ENCODE results near the gene CTNNBL1. TPM values are rescaled to one million over a fixed set of nuclear protein-coding genes. Genes with fewer than 3 reads are reported as not detected.

CTNNBL1 gene
- total and polyA plus RNA-seq, 2 donors (not counting 1 experiment from before 2014, with no cell fraction given): 31.3 to 39.0 TPM

DNA sequence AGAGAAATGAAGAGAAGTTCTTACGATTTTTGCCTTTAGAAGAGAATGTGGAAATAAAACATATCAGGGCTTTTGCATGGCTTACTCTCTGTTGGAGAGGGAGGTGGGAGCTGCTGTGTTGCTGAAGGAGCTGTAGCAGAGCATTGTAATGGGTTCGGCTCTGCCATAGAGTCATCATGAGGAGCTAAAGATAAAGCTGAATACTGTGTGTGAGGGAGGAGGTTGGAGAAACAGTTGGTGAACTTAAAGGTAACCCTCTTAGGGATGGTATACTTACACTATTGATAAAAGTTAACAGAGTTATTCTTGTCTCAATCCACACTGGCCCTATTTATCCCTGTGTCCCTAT is 34.8 kb downstream of the CTNNBL1 start:
- H3K9me3 ChIP-seq (ENCODE audit: control insufficient read depth, insufficient read depth, low read depth, low read length): no peaks in the 10 kb centered on the region
- H3K79me2 ChIP-seq (ENCODE audit: control insufficient read depth, insufficient read depth, low read length): no peaks in the 10 kb centered on the region
- H3K4me2 ChIP-seq (ENCODE audit: extremely low read depth, insufficient read depth, low read length): no peak overlapping the region
- no peak overlapping the region for H3K27ac ChIP-seq (ENCODE audit: insufficient read depth, low read length)
- H3K4me3 ChIP-seq (replicated peaks in 1 of 4; ENCODE audit: control extremely low read depth in 1 of 4, insufficient read depth in 1 of 4, low read depth in 3 of 4, low read length in 4 of 4): no peak overlapping the region
- no peak for DNase-seq (ENCODE audit: low read depth in 2 of 2)
- H3K27me3 ChIP-seq (ENCODE audit: control insufficient read depth, insufficient read depth, low read length): no peaks in the 10 kb centered on the region
- H2AFZ ChIP-seq (ENCODE audit: low read length): no peak overlapping the region
- no peaks in the 10 kb centered on the region for H3K4me1 ChIP-seq (ENCODE audit: control insufficient read depth, extremely low read depth, insufficient read depth, low read length)
- no peak for TF ChIP-seq EZH2 (IDR thresholded peaks at IDR 0.05; ENCODE audit: low read length, missing control alignments)
- TF ChIP-seq, protein P1, sequence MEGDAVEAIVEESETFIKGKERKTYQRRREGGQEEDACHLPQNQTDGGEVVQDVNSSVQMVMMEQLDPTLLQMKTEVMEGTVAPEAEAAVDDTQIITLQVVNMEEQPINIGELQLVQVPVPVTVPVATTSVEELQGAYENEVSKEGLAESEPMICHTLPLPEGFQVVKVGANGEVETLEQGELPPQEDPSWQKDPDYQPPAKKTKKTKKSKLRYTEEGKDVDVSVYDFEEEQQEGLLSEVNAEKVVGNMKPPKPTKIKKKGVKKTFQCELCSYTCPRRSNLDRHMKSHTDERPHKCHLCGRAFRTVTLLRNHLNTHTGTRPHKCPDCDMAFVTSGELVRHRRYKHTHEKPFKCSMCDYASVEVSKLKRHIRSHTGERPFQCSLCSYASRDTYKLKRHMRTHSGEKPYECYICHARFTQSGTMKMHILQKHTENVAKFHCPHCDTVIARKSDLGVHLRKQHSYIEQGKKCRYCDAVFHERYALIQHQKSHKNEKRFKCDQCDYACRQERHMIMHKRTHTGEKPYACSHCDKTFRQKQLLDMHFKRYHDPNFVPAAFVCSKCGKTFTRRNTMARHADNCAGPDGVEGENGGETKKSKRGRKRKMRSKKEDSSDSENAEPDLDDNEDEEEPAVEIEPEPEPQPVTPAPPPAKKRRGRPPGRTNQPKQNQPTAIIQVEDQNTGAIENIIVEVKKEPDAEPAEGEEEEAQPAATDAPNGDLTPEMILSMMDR (conservative IDR thresholded peaks at IDR 0.05 in 1 of 2, IDR thresholded peaks at IDR 0.05 in 1 of 2; ENCODE audit: low read depth in 1 of 2, low read length in 2 of 2): no peak
- no peak overlapping the region for H3K9ac ChIP-seq (ENCODE audit: insufficient read depth, low read length)
- H3K36me3 ChIP-seq (ENCODE audit: control insufficient read depth, insufficient read depth, low read length): no peaks in the 10 kb centered on the region
- no peaks in the 10 kb centered on the region for H4K20me1 ChIP-seq (ENCODE audit: control insufficient read depth, extremely low read depth, insufficient read depth, low read length)

DNA sequence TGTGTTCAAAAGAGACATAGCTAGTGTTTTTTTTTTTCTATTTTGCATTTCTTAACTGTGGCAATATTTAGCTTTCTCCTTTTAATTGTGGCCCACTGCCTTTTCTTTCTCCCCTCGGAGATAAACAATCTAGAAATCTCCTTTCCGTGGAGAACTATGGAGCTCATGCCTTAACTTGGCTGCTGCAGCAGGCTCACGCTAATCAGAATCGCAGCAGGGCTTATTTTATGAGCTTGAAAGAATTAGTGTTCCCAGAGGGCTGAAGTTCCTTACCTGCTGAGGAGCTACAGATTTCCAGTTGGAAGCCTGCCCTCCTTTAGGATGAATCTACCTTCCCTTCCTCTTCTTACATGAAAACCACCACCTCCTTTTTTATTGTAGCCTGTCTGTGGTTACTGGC is 35.6 kb downstream of the CTNNBL1 start:
- Histone ChIP-seq H3K9me3 (ENCODE audit: control insufficient read depth, insufficient read depth, low read depth, low read length) (no peaks in the 10 kb centered on the region), H4K20me1 (ENCODE audit: control insufficient read depth, extremely low read depth, insufficient read depth, low read length) (no peaks in the 10 kb centered on the region), H3K4me2 (ENCODE audit: extremely low read depth, insufficient read depth, low read length) (no peak overlapping the region), H3K79me2 (ENCODE audit: control insufficient read depth, insufficient read depth, low read length) (no peaks in the 10 kb centered on the region), H3K36me3 (ENCODE audit: control insufficient read depth, insufficient read depth, low read length) (no peaks in the 10 kb centered on the region), H3K27ac (ENCODE audit: insufficient read depth, low read length) (no peak overlapping the region), H3K9ac (ENCODE audit: insufficient read depth, low read length) (no peak overlapping the region), H3K4me1 (ENCODE audit: control insufficient read depth, extremely low read depth, insufficient read depth, low read length) (no peaks in the 10 kb centered on the region), H3K27me3 (ENCODE audit: control insufficient read depth, insufficient read depth, low read length) (no peaks in the 10 kb centered on the region), H2AFZ (ENCODE audit: low read length) (no peak overlapping the region), H3K4me3 (replicated peaks in 1 of 4; ENCODE audit: control extremely low read depth in 1 of 4, insufficient read depth in 1 of 4, low read depth in 3 of 4, low read length in 4 of 4) (no peak overlapping the region)
- TF ChIP-seq EZH2 (IDR thresholded peaks at IDR 0.05; ENCODE audit: low read length, missing control alignments): no peak
- TF ChIP-seq, protein P1 (conservative IDR thresholded peaks at IDR 0.05 in 1 of 2, IDR thresholded peaks at IDR 0.05 in 1 of 2; ENCODE audit: low read depth in 1 of 2, low read length in 2 of 2): no peak
- no peak for DNase-seq (ENCODE audit: low read depth in 2 of 2)

DNA sequence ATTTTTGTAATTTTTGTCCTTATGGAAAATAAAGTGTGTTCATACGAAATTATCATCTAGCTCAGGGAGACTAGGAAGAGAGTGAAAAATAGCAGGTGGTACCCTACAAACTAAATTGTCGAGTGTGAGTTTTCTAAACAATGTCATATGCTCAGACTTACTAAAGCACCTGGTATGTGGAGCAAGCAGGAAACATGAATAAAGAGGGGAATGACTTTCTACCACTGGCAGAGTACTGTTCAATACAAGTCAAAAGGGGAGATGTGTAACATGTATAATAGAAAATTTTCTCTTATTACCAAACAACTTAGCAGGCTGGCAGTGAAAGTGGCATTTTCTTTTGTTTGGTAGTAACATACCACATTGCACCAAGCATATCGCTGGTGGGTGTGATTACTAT is 36.1 kb downstream of the CTNNBL1 start:
- H3K79me2 ChIP-seq (ENCODE audit: control insufficient read depth, insufficient read depth, low read length): no peaks in the 10 kb centered on the region
- no peaks in the 10 kb centered on the region for H3K27me3 ChIP-seq (ENCODE audit: control insufficient read depth, insufficient read depth, low read length)
- no peaks in the 10 kb centered on the region for H4K20me1 ChIP-seq (ENCODE audit: control insufficient read depth, extremely low read depth, insufficient read depth, low read length)
- DNase-seq (ENCODE audit: low read depth in 2 of 2): peak in 1 of 2 donors; percentile 53
- no peak overlapping the region for H3K27ac ChIP-seq (ENCODE audit: insufficient read depth, low read length)
- no peaks in the 10 kb centered on the region for H3K36me3 ChIP-seq (ENCODE audit: control insufficient read depth, insufficient read depth, low read length)
- no peak overlapping the region for H3K4me3 ChIP-seq (replicated peaks in 1 of 4; ENCODE audit: control extremely low read depth in 1 of 4, insufficient read depth in 1 of 4, low read depth in 3 of 4, low read length in 4 of 4)
- H3K4me2 ChIP-seq (ENCODE audit: extremely low read depth, insufficient read depth, low read length): no peak overlapping the region
- no peak overlapping the region for H2AFZ ChIP-seq (ENCODE audit: low read length)
- no peaks in the 10 kb centered on the region for H3K9me3 ChIP-seq (ENCODE audit: control insufficient read depth, insufficient read depth, low read depth, low read length)
- no peaks in the 10 kb centered on the region for H3K4me1 ChIP-seq (ENCODE audit: control insufficient read depth, extremely low read depth, insufficient read depth, low read length)
- no peak for TF ChIP-seq EZH2 (IDR thresholded peaks at IDR 0.05; ENCODE audit: low read length, missing control alignments)
- TF ChIP-seq, protein P1 (conservative IDR thresholded peaks at IDR 0.05 in 1 of 2, IDR thresholded peaks at IDR 0.05 in 1 of 2; ENCODE audit: low read depth in 1 of 2, low read length in 2 of 2): no peak
- H3K9ac ChIP-seq (ENCODE audit: insufficient read depth, low read length): no peak overlapping the region
